ENCODE data around the gene LRP8. TPM values are rescaled to one million over a fixed set of nuclear protein-coding genes. Genes with fewer than 3 reads are reported as not detected.
"Not testable (repeated sequence)": the region's sequence is repeated elsewhere in the genome, so short reads cannot be mapped to it uniquely, and the experiment has no call there.

LRP8 gene
- total RNA-seq, 2 donors from 2014 or later: 87.8 to 194 TPM

GRCh38 chr1:53294567-53294966 lies 33.3 kb downstream of the LRP8 start:
- Mint-ChIP-seq H3K27me3 (no peaks in the 10 kb centered on the region), H3K27ac (peak overlapping the region; percentile 71 to 93), H3K4me3 (peak overlapping the region; percentile 52), H3K9me3 (no peaks in the 10 kb centered on the region), H3K36me3 (no peaks in the 10 kb centered on the region), H3K4me1 (ENCODE audit: low read depth in 2 of 2) (peaks cover 25 to 37% of the 10 kb centered on the region in 2 donors)
- DNase-seq (ENCODE audit: low spot score): peak; percentile 71
- peak; percentile 85 for ATAC-seq

- Mint-ChIP-seq H3K27me3 (no peaks in the 10 kb centered on the region), H3K4me3 (peak overlapping the region; percentile 52), H3K4me1 (ENCODE audit: low read depth in 2 of 2) (peaks cover 25 to 36% of the 10 kb centered on the region in 2 donors), H3K27ac (peak overlapping the region; percentile 71 to 93), H3K36me3 (no peaks in the 10 kb centered on the region), H3K9me3 (no peaks in the 10 kb centered on the region)
- ATAC-seq (no peak), DNase-seq (ENCODE audit: low spot score) (no peak)
Measured at GRCh38 chr1:53294061-53294460, 33.8 kb downstream of the LRP8 start.

GRCh38 chr1:53293123-53293522 lies 34.7 kb downstream of the LRP8 start:
- Mint-ChIP-seq H3K36me3 (no peaks in the 10 kb centered on the region), H3K27ac (peak overlapping the region in 1 of 2 donors; percentile 93), H3K4me3 (peak overlapping the region; percentile 27), H3K4me1 (ENCODE audit: low read depth in 2 of 2) (peaks cover 25 to 33% of the 10 kb centered on the region in 2 donors), H3K27me3 (no peaks in the 10 kb centered on the region), H3K9me3 (no peaks in the 10 kb centered on the region)
- DNase-seq (ENCODE audit: low spot score) (no peak), ATAC-seq (no peak)

GRCh38 chr1:53292690-53293089 lies 35.2 kb downstream of the LRP8 start:
- Mint-ChIP-seq H3K4me1 (ENCODE audit: low read depth in 2 of 2) (peaks cover 25 to 32% of the 10 kb centered on the region in 2 donors), H3K4me3 (no peak overlapping the region), H3K36me3 (no peaks in the 10 kb centered on the region), H3K9me3 (no peaks in the 10 kb centered on the region), H3K27me3 (no peaks in the 10 kb centered on the region), H3K27ac (peak overlapping the region in 1 of 2 donors; percentile 93)
- DNase-seq (ENCODE audit: low spot score) (no peak), ATAC-seq (no peak)

GRCh38 chr1:53291574-53291973 lies 36.3 kb downstream of the LRP8 start:
- Mint-ChIP-seq H3K36me3 (no peaks in the 10 kb centered on the region), H3K27me3 (no peaks in the 10 kb centered on the region), H3K27ac (peak overlapping the region in 1 of 2 donors; percentile 37), H3K9me3 (no peaks in the 10 kb centered on the region), H3K4me3 (no peak overlapping the region), H3K4me1 (ENCODE audit: low read depth in 2 of 2) (peaks cover 30 to 44% of the 10 kb centered on the region in 2 donors)
- DNase-seq (ENCODE audit: low spot score) (no peak), ATAC-seq (no peak)

GRCh38 chr1:53288790-53289429 lies 39.0 kb downstream of the LRP8 start:
- ATAC-seq (no peak), DNase-seq (ENCODE audit: low spot score) (no peak)
- H3K4me3 Mint-ChIP-seq: no peak overlapping the region
- H3K36me3 Mint-ChIP-seq: no peaks in the 10 kb centered on the region
- H3K27ac Mint-ChIP-seq: peak overlapping the region in 1 of 2 donors; percentile 33
- H3K9me3 Mint-ChIP-seq: no peaks in the 10 kb centered on the region
- no peaks in the 10 kb centered on the region for H3K27me3 Mint-ChIP-seq
- peaks cover 18 to 31% of the 10 kb centered on the region in 2 donors for H3K4me1 Mint-ChIP-seq (ENCODE audit: low read depth in 2 of 2)

- peak overlapping the region in 1 of 2 donors; percentile 33 for H3K27ac Mint-ChIP-seq
- no peak for ATAC-seq
- H3K27me3 Mint-ChIP-seq: no peaks in the 10 kb centered on the region
- no peak for DNase-seq (ENCODE audit: low spot score)
- H3K36me3 Mint-ChIP-seq: no peaks in the 10 kb centered on the region
- peaks cover 13 to 26% of the 10 kb centered on the region in 2 donors for H3K4me1 Mint-ChIP-seq (ENCODE audit: low read depth in 2 of 2)
- H3K9me3 Mint-ChIP-seq: no peaks in the 10 kb centered on the region
- H3K4me3 Mint-ChIP-seq: no peak overlapping the region
Measured at GRCh38 chr1:53288002-53288789, 39.7 kb downstream of the LRP8 start.

- no peaks in the 10 kb centered on the region for H3K9me3 Mint-ChIP-seq
- H3K4me3 Mint-ChIP-seq: peak overlapping the region; percentile 34
- H3K4me1 Mint-ChIP-seq (ENCODE audit: low read depth in 2 of 2): peaks cover 12 to 21% of the 10 kb centered on the region in 2 donors
- ATAC-seq: peak in 1 of 2 donors; percentile 52
- no peaks in the 10 kb centered on the region for H3K27me3 Mint-ChIP-seq
- no peak for DNase-seq (ENCODE audit: low spot score)
- peak overlapping the region in 1 of 2 donors; percentile 80 for H3K27ac Mint-ChIP-seq
- H3K36me3 Mint-ChIP-seq: no peaks in the 10 kb centered on the region
Measured at GRCh38 chr1:53286955-53287354, 40.9 kb downstream of the LRP8 start.

GRCh38 chr1:53285969-53286760 lies 41.7 kb downstream of the LRP8 start:
- ATAC-seq: peak; percentile 53 to 88
- peak overlapping the region; percentile 34 for H3K4me3 Mint-ChIP-seq
- H3K36me3 Mint-ChIP-seq: no peaks in the 10 kb centered on the region
- H3K4me1 Mint-ChIP-seq (ENCODE audit: low read depth in 2 of 2): peaks cover 12 to 17% of the 10 kb centered on the region in 2 donors
- H3K9me3 Mint-ChIP-seq: no peaks in the 10 kb centered on the region
- DNase-seq (ENCODE audit: low spot score): peak; percentile 68
- no peaks in the 10 kb centered on the region for H3K27me3 Mint-ChIP-seq
- H3K27ac Mint-ChIP-seq: peak overlapping the region in 1 of 2 donors; percentile 80

GRCh38 chr1:53285546-53285945 lies 42.3 kb downstream of the LRP8 start:
- peaks cover 12 to 17% of the 10 kb centered on the region in 2 donors for H3K4me1 Mint-ChIP-seq (ENCODE audit: low read depth in 2 of 2)
- no peaks in the 10 kb centered on the region for H3K36me3 Mint-ChIP-seq
- H3K27ac Mint-ChIP-seq: no peak overlapping the region
- no peaks in the 10 kb centered on the region for H3K9me3 Mint-ChIP-seq
- DNase-seq (ENCODE audit: low spot score) (no peak), ATAC-seq (no peak)
- H3K27me3 Mint-ChIP-seq: no peaks in the 10 kb centered on the region
- H3K4me3 Mint-ChIP-seq: no peak overlapping the region

- DNase-seq (ENCODE audit: low spot score) (no peak), ATAC-seq (no peak)
- H3K27me3 Mint-ChIP-seq: no peaks in the 10 kb centered on the region
- no peaks in the 10 kb centered on the region for H3K9me3 Mint-ChIP-seq
- H3K36me3 Mint-ChIP-seq: no peaks in the 10 kb centered on the region
- H3K27ac Mint-ChIP-seq: no peak overlapping the region
- H3K4me1 Mint-ChIP-seq (ENCODE audit: low read depth in 2 of 2): peaks cover 12 to 17% of the 10 kb centered on the region in 2 donors
- no peak overlapping the region for H3K4me3 Mint-ChIP-seq
Measured at GRCh38 chr1:53284224-53285020, 43.4 kb downstream of the LRP8 start.

GRCh38 chr1:53283156-53283555 lies 44.7 kb downstream of the LRP8 start:
- not testable (repeated sequence) for DNase-seq (ENCODE audit: low spot score); H3K27me3 Mint-ChIP-seq; H3K27ac Mint-ChIP-seq; H3K36me3 Mint-ChIP-seq; H3K4me3 Mint-ChIP-seq; ATAC-seq; H3K9me3 Mint-ChIP-seq
- H3K4me1 Mint-ChIP-seq (ENCODE audit: low read depth in 2 of 2): peaks cover 12 to 16% of the 10 kb centered on the region in 2 donors

GRCh38 chr1:53281133-53281532 lies 46.7 kb downstream of the LRP8 start:
- Mint-ChIP-seq H3K27ac (peak overlapping the region in 1 of 2 donors; percentile 75), H3K4me3 (no peak overlapping the region), H3K36me3 (no peaks in the 10 kb centered on the region), H3K4me1 (ENCODE audit: low read depth in 2 of 2) (peaks cover 0 to 2% of the 10 kb centered on the region in 2 donors), H3K27me3 (no peaks in the 10 kb centered on the region), H3K9me3 (no peaks in the 10 kb centered on the region)
- DNase-seq (ENCODE audit: low spot score) (no peak), ATAC-seq (no peak)

All from natural killer cell treated with Interleukin-12 subunit alpha and Interleukin-12 subunit beta and Interleukin-15 and Interleukin-18, amount 100 ng/mL, for 72 hours (primary cell).